Keratinocyte (primary cell): ENCODE measurements around the gene ANKDD1A. TPM values are rescaled to one million over a fixed set of nuclear protein-coding genes. Genes with fewer than 3 reads are reported as not detected.

Experiments used
- DNase-seq: peaks from one replicate; pipeline ENCODE4 v3.0.0-alpha.2; 2011; ENCODE audit warnings: low read depth, missing footprints, low spot score
- FAIRE-seq: peaks from 2 replicates; lab custom pipeline; 2011; peaks lifted over from hg19 to GRCh38; lab: Jason Lieb, UNC
- H2AFZ ChIP-seq: 2 replicates; pipeline ENCODE4 v1.6.0; 2012; ENCODE audit warnings: low read length, control low read depth, inconsistent platforms; ENCODE audit not compliant: control insufficient read depth
- H3K27ac ChIP-seq: 2 replicates; pipeline ENCODE4 v1.5.1; 2011; ENCODE audit warnings: low read length; ENCODE audit not compliant: control insufficient read depth, insufficient read depth
- H3K27me3 ChIP-seq: 3 replicates; pipeline ENCODE4 v1.6.0; 2011; ENCODE audit warnings: low read length; ENCODE audit not compliant: control insufficient read depth, insufficient read depth; ENCODE audit errors: extremely low read depth
- H3K36me3 ChIP-seq, 2 experiments: 2 replicates in 1 of 2; 3 replicates in 1 of 2; pipeline ENCODE4 v1.5.1; 2011; ENCODE audit warnings: low read length in 2 of 2, mild to moderate bottlenecking in 1 of 2; ENCODE audit not compliant: control insufficient read depth in 2 of 2, insufficient read depth in 2 of 2; ENCODE audit errors: extremely low read depth in 1 of 2
- H3K4me1 ChIP-seq: 3 replicates; pipeline ENCODE4 v1.5.1; 2011; ENCODE audit warnings: low read length; ENCODE audit not compliant: control insufficient read depth, insufficient read depth; ENCODE audit errors: extremely low read depth
- H3K4me2 ChIP-seq: 3 replicates; pipeline ENCODE4 v1.6.0; 2011; ENCODE audit warnings: low read depth, low read length; ENCODE audit not compliant: control insufficient read depth, insufficient read depth; ENCODE audit errors: extremely low read depth
- H3K4me3 ChIP-seq, 3 experiments: fragments of 200-600 bp in 1 of 3; sonication (generic) in 1 of 3; 2 replicates in 2 of 3; 3 replicates in 1 of 3; pipeline ENCODE4 v1.5.1; 2011 to 2016; ENCODE audit warnings: low read length in 3 of 3, mild to moderate bottlenecking in 3 of 3, control low read depth in 2 of 3, inconsistent platforms in 1 of 3, low read depth in 1 of 3, mixed read lengths in 1 of 3, mixed run types in 1 of 3, moderate library complexity in 1 of 3; ENCODE audit not compliant: control insufficient read depth in 2 of 3, insufficient read depth in 2 of 3; ENCODE audit errors: extremely low read depth in 1 of 3
- H3K79me2 ChIP-seq: 2 replicates; pipeline ENCODE4 v1.6.0; 2012; ENCODE audit warnings: low read length; ENCODE audit not compliant: control insufficient read depth, insufficient read depth
- H3K9ac ChIP-seq: 3 replicates; pipeline ENCODE4 v1.6.0; 2011; ENCODE audit warnings: low read length; ENCODE audit not compliant: control insufficient read depth, insufficient read depth; ENCODE audit errors: extremely low read depth
- H3K9me1 ChIP-seq: 3 replicates; pipeline ENCODE4 v1.6.0; 2011; ENCODE audit warnings: low read length; ENCODE audit not compliant: control insufficient read depth, insufficient read depth; ENCODE audit errors: extremely low read depth
- H3K9me3 ChIP-seq: 2 replicates; pipeline ENCODE4 v1.5.1; 2012; ENCODE audit warnings: low read depth, low read length; ENCODE audit not compliant: control insufficient read depth
- H4K20me1 ChIP-seq: 3 replicates; pipeline ENCODE4 v1.6.0; 2011; ENCODE audit warnings: low read length; ENCODE audit not compliant: control insufficient read depth, insufficient read depth; ENCODE audit errors: extremely low read depth
- CTCF ChIP-seq, 3 experiments: IDR thresholded peaks in 1 of 3; conservative IDR thresholded peaks in 1 of 3; optimal IDR thresholded peaks in 1 of 3; 2 replicates in 2 of 3; 3 replicates in 1 of 3; pipeline versions ENCODE3 to v1.5.1; 2011; ENCODE audit warnings: low read length in 3 of 3, mild to moderate bottlenecking in 3 of 3, moderate library complexity in 2 of 3, control low read depth in 1 of 3, inconsistent platforms in 1 of 3; ENCODE audit not compliant: insufficient read depth in 2 of 3; ENCODE audit errors: extremely low read depth in 1 of 3
- EZH2 ChIP-seq: IDR thresholded peaks from one replicate; pipeline ENCODE4 v1.6.1; 2012; ENCODE audit warnings: inconsistent platforms, mild to moderate bottlenecking, low read length, moderate library complexity
- dilution Hi-C: fragments of 300-500 bp; cut with MboI; formaldehyde crosslinking; loops from one replicate; pipeline ENCODE4 v1.7.0; 2020; ENCODE audit warnings: low sequenced_read_pairs; ENCODE audit not compliant: extremely low pct_ligation_motif_present
- polyA plus RNA-seq, 5 experiments: library from polyadenylated mRNA; depleted of rRNA in 3 of 5; stranded (reverse) in 3 of 5; stranded (forward) in 1 of 5; unstranded in 1 of 5; fragments of >200 nt; gene quantifications; 1 replicate in 1 of 5; 2 replicates in 3 of 5; 3 replicates in 1 of 5; pipeline versions ENCODE4 v1.2.1 to v1.2.3, GENCODE V29; 2011 to 2012; ENCODE audit warnings: missing spikeins in 2 of 5, low read depth in 1 of 5, low replicate concordance in 1 of 5

Gene ANKDD1A
- polyA plus RNA-seq, 1 donor (not counting 4 experiments of a cell fraction or from before 2014, with no cell fraction given), result 1.1 TPM

DNA sequence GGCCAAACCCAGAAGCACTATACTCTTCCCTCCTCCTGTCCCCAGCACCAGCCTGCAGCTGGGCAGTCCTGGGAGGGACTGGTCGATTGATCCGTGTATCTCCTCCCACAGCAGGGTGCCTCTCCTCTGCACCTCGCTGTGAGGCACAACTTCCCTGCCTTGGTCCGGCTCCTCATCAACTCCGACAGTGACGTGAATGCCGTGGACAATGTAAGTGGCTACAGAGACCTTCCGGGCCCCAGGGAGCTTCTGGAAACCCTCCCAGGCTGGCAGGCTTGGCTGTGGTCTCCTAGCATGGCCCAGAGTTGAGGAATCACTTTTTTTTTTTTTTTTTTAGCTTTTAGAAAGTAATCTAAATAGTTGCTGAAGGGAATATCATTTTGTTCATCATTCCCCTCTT, 30.7 kb downstream of the ANKDD1A start:
- Histone ChIP-seq H3K9me1 (no peaks in the 10 kb centered on the region), H3K27me3 (no peaks in the 10 kb centered on the region), H3K36me3 (no peaks in the 10 kb centered on the region), H3K4me3 (no peak overlapping the region), H3K4me2 (no peak overlapping the region), H3K9ac (no peak overlapping the region), H3K4me1 (peaks cover 3% of the 10 kb centered on the region), H2AFZ (no peak overlapping the region), H3K9me3 (no peaks in the 10 kb centered on the region), H3K27ac (no peak overlapping the region), H4K20me1 (no peaks in the 10 kb centered on the region), H3K79me2 (no peaks in the 10 kb centered on the region)
- DNase-seq, result no peak
- TF ChIP-seq CTCF (optimal IDR thresholded peaks at IDR 0.05 in 1 of 3, IDR thresholded peaks at IDR 0.05 in 1 of 3, conservative IDR thresholded peaks at IDR 0.05 in 1 of 3; ENCODE audit: extremely low read depth in 1 of 3, insufficient read depth in 2 of 3, low read length in 3 of 3) (no peak), EZH2 (no peak)
- no peak for FAIRE-seq
- dilution Hi-C loops, result no loop called here

DNA sequence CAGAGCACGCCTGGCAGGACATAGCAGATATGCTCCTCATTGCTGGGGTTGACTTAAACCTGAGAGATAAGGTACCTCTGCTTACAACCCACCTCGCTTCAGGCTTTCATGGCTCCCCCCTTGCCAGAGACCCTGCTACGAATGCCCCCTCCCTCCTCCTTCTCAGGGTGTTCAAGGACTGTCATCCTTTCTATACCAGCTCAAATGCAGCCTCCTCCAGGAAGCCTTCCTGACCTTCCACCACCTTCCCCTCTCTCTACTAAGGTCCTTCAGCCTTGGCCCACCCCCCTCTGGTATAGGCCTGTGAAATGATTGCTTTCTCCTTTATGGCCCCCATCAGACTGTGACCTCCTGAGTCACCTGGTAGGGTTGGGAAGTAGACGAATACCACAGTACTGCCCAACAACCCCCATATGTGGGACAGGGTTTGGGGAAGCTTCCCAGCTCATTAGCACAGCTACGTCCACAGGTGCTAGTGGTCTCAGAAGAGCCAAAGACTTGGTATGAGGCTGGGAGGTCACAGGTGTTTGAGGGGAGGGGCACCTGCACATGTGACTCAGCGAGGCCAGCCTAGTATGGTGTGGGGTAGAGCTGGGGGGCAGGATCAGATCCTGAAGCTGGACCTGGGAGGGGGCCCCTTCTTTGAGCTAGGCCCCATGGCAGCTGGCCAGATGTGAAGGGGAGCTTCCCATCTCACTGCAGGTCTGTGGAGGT, 32.0 kb downstream of the ANKDD1A start:
- Histone ChIP-seq H3K4me2 (no peak overlapping the region), H2AFZ (no peak overlapping the region), H3K79me2 (no peaks in the 10 kb centered on the region), H3K27ac (no peak overlapping the region), H3K27me3 (no peaks in the 10 kb centered on the region), H3K9me3 (no peaks in the 10 kb centered on the region), H3K9me1 (no peaks in the 10 kb centered on the region), H3K4me1 (no peaks in the 10 kb centered on the region), H3K4me3 (no peak overlapping the region), H3K36me3 (no peaks in the 10 kb centered on the region), H3K9ac (no peak overlapping the region), H4K20me1 (no peaks in the 10 kb centered on the region)
- no peak for DNase-seq
- FAIRE-seq, result no peak
- dilution Hi-C loops, result no loop called here
- no peak for TF ChIP-seq CTCF (optimal IDR thresholded peaks at IDR 0.05 in 1 of 3, IDR thresholded peaks at IDR 0.05 in 1 of 3, conservative IDR thresholded peaks at IDR 0.05 in 1 of 3; ENCODE audit: extremely low read depth in 1 of 3, insufficient read depth in 2 of 3, low read length in 3 of 3)
